ENCODE data around the gene FAF1.

GRCh38 chr1:50983219-50983802 is 23.2 kb upstream of the FAF1 start:
- TF ChIP-seq EZH2phosphoT487 (conservative IDR thresholded peaks at IDR 0.05; ENCODE audit: low read length), result no peak
- no peak for TF ChIP-seq CTCF (IDR thresholded peaks at IDR 0.05; ENCODE audit: insufficient read depth, low read length, poor library complexity, severe bottlenecking)
